NCI-H1105 treated with DMSO at 0.1 percent for 48 hours (cell line): ENCODE data around the gene TMC7.
"Not testable (repeated sequence)": the region's sequence is repeated elsewhere in the genome, so short reads cannot be mapped to it uniquely, and the experiment has no call there.

Source experiments
- DNase-seq: peaks from one replicate; lab custom pipeline; 2025; lab: John Stamatoyannopoulos, UW

Gene TMC7

GRCh38 chr16:18983565-18984434 is at the start of gene TMC7:
TMC7 (plus strand) TSS chr16:18983934; CDS start chr16:18984064, 130 bp downstream.
- peak; percentile 77 for DNase-seq

GRCh38 chr16:18936727-18937340 is 46.9 kb upstream of the TMC7 start:
- no peak for DNase-seq

GRCh38 chr16:18937390-18937789 is 46.3 kb upstream of the TMC7 start:
- no peak for DNase-seq

- no peak for DNase-seq
Measured at GRCh38 chr16:18938986-18939385, 44.7 kb upstream of the TMC7 start.

DNA sequence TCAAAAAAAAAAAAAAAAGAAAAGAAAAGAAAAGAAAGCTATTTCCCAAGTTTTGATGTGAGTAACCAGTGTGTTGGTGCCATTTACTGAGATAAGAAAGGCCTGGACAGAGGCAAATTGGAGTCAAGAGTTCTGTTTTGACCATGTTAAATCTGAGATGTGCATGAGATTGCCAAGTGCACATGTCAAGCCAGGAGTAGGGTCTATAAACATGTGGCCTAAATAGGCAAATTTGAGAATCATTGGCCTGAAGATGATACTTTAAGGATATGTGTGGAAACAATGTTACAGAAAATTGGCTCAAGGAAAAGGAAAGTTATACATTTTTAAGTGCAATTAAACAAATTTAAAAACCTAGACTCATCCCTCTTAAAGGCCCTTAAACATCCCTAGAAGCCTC is 42.3 kb upstream of the TMC7 start:
- no peak for DNase-seq

DNA sequence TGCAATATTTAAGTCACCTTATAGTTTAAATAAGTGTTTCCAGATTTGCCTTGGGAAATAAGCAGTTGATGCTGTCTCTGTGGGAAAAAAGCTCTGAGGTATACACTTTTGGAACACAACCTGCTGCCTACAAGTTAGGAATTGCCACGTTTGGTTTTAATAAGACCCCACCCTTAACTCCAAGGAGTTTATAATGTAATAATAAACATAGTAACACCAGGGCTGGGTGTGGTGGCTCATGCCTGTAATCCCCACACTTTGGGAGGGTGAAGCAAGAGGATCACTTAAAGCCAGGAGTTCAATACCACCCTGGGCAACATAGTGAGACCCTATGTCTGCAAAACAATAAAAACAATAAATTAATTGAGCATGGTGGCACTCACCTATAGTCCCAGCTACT is 41.7 kb upstream of the TMC7 start:
- DNase-seq = no peak

GRCh38 chr16:18943414-18943813 is 40.3 kb upstream of the TMC7 start:
- DNase-seq = no peak

GRCh38 chr16:18945233-18945632 is 38.5 kb upstream of the TMC7 start:
- DNase-seq = no peak

DNA sequence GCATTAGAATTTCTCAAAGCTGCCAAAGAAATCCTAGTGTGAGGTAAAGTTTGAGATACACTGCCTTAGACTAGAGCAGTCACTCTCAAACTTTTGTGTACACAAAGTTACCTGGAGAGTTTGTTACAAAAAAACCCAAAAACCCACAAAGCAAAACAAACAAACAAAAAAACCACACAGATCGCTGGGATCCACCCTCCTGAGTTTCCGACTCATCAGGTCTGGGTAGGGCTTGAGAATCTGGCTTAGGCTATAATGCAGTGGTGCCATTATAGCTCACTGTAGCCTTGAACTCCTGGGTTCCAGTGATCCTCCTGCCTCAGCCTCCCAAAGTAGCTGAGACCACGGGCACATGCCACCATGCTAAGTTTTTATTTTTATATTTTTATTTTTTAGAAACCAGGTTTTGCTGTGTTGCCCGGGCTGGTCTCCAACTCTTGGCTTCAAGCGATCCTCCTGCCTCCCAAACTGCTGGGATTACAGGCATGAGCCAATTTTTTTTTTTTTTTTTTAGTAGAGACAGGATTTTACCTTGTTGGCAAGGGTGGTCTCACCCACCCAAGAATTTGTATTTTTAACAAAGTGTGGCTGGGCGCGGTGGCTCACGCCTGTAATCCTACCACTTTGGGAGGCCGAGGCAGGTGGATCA is 35.2 kb upstream of the TMC7 start:
- no peak for DNase-seq

DNA sequence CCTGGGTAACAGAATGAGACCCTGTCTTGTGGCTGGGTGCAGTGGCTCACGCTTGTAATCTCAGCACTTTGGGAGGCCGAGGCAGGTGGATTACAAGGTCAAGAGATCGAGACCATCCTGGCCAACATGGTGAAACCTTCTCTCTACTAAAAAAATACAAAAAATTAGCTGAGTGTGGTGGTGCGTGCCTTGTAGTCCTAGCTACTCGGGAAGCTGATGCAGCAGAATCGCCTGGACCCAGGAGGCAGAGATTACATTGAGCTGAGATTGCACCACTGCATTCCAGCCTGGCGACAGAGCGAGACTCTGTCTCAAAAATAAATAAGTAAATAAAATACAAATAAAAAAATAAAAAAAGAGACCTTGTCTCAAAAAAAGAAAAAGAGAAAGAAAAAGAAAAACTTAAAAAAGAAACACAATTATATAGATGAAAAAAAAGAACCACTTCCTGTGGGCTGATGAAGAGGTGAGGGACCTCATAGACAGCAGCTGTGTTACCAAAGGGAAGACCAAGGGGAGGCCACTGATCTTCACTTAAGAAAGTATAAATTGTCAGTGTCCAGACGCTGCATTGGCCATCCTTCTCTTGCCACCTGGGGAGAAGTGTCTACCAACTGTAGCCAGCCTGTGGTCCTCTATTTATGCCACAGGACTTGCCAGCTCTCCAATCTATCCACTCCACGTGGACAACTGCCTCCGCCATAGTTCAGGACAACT is 33.1 kb upstream of the TMC7 start:
- no peak for DNase-seq

GRCh38 chr16:18953547-18953946 is 30.2 kb upstream of the TMC7 start:
- DNase-seq = no peak

DNA sequence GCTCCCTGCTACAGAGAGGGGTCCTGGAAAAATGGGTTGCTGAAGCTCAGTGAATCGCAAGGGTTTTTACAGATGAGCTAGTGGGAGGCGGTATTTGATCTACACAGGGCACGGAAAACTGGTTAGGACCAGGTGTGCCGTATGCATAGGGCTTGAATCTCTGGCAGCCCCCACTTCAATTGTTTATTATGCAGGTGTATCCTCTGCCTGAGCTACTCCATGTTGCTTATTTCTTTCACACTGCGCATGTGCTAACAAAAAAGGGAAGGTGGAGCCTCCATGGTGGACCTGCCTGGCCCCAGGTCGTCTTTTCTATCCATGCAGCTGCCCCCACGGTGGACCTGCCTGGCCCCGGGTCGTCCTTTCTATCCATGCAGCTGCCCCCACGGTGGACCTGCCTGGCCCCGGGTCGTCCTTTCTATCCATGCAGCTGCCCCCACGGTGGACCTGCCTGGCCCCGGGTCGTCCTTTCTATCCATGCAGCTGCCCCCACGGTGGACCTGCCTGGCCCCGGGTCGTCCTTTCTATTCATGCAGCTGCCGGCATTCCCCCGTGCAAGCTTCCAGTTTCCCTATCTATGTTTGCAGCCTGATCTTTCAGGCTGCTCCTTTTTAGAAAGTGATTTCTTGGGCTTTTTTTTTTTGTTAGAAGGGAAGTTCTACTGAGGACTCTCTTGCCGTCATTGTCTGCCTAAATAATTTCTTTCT is 27.7 kb upstream of the TMC7 start:
- DNase-seq = peak; percentile 32

- not testable (repeated sequence) for DNase-seq
Measured at GRCh38 chr16:18956658-18957241, 27.0 kb upstream of the TMC7 start.

DNA sequence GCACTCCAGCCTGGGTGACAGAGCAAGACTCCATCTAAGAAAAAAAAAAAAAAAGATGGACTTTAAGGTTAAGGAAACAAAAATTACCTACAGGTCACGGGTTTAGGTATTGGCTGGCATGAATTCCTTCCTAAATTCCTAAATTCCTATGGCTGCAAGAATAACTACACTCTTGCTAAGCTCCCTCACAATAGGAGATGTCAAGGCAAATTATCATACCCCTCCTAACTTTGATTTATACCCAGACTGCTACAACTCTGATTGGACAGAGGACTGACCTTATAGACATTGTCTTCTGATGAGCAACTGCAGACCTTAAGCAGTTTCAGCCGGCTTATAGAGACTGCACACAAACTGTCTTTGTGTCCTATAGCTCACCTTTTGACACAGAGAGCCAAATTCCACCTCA is 25.1 kb upstream of the TMC7 start:
- DNase-seq = no peak

DNA sequence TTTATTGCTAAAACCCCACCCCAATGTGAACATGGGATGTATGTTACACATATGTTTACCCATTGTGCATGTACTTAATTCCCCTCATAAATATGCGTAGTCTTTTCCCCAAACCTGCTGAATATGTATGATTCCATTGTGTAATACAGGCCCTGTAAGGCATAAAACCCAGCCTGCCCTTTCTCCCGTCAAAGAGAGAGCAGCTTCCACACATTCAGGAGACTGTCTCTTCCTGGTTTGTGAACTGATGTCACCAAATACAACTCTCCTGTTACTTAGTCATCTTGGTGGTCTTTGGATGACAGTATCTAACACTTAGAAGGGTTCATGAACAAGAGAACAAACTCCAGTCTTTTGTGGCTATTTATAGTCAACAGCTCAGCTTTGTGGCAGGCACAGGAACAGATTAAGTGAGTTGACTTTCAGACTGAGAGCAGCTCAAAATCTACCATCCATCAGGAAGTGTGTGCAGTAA is 24.7 kb upstream of the TMC7 start:
- no peak for DNase-seq

DNA sequence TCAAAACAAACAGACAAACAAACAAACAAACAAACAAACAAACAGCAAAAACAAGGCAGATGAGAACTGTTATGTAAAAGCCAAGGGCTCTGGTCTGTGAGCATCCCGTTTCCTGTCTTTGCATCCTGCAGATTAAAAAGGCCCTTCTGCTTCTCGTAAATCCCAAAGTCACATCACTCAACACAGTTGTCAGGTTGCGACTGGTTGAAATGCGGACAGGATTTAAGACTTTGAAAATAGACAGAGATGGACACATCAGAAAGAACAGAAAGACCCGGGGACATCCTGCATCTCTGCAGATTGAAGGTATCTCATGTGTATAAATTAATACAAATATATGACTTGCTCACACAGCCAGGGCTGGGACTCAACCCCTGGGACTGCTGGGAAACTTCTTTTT is 18.2 kb upstream of the TMC7 start:
- no peak for DNase-seq

- DNase-seq = no peak
Measured at GRCh38 chr16:18966791-18967190, 16.9 kb upstream of the TMC7 start.

DNA sequence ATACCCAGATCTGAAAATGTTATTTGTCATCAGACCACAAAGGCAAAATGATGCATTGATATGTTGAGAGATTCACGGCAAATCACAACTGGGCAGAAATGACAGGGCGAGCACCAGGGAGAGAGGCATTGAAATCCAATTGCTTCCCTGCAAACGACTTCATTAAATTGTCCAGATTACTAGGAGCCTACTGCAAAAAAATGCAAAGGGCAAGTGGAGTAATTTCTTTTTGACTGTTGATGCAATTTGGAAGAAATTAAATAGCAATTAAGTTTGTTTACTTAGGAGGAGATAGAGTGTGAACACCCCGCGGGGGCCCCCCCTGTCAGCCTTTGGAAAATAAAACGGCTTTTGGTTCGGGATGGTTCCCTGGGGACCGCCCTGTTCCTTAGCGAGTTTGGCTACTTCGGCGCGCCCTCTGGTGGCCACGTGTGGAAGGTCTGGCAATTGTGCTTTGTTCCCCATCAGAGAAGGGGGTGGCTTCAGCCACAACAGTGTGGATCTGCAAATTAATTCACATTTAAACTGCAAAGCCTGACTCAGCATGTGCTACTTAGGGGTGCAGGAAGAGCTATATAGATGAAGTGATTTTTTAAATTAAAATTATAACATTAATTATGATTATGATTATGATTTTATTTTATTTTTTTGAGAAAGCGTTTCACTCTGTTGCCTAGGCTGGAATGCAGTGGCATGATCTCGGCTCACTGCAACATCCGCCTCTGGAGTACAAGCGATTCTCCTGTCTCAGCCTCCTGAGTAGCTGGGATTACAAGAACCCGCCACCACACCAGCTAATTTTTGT is 14.5 kb upstream of the TMC7 start:
- peak; percentile 69 for DNase-seq

- no peak for DNase-seq
Measured at GRCh38 chr16:18969855-18970240, 13.9 kb upstream of the TMC7 start.

DNA sequence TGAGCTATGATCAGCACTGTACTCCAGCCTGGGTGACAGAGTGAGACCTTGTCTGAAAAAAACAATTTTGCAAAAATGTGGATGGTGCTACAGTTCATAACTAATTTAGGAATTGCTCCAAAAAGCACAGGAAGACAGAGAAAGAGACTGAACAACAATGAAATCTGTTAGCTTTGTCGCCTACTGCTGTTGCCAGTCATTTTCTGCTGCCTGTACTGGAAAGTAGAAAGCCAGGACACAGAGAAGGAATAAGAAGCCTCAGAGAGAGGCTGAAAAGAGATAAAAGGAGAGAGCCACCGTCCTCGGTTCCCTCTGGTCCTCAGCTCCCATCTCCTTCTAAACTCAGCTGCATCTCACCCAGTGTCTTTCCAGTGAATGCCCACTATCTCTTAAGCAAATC is 8.6 kb upstream of the TMC7 start:
- no peak for DNase-seq
